HG03558 (cell line): ENCODE data around the gene G3BP2.
"Not testable (repeated sequence)": the region's sequence is repeated elsewhere in the genome, so short reads cannot be mapped to it uniquely, and the experiment has no call there.

Source experiments
- ATAC-seq: cut with Tn5 transposase; IDR thresholded peaks from one replicate; pipeline ENCODE4 v1.9.1; 2021; ENCODE audit warnings: moderate number of reproducible peaks; ENCODE audit not compliant: unreplicated experiment; ENCODE audit errors: extremely low read depth

Gene G3BP2

DNA sequence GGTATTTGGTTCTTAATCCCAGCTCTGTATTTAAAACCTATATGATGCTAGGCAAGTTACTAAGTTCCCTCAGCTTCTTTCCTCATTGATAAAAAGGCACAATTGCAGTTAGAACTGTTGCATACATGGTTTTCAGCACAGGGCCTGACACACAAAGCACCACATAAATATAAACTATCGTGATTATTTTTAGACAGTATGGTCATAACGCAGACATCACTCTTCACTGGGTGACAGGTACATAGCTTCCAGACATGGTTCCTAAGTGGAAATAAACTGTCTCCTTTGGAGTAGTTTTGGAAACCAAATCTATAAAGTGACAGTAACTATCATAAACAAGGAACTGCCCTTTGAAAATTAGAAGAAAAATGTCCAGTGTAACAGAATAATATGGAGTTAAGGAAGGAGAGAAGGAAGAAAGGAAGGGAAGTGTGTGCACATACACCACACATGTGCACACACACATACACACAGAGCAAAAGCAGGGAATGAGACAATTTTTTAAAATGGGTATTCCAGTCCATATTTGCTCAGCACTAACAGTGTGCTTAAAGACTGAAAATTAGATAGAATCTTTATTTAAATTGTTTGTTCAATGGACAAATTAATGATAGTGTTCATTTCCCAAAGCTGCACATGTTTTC is 12.5 kb upstream of the G3BP2 start:
- ATAC-seq: no peak

DNA sequence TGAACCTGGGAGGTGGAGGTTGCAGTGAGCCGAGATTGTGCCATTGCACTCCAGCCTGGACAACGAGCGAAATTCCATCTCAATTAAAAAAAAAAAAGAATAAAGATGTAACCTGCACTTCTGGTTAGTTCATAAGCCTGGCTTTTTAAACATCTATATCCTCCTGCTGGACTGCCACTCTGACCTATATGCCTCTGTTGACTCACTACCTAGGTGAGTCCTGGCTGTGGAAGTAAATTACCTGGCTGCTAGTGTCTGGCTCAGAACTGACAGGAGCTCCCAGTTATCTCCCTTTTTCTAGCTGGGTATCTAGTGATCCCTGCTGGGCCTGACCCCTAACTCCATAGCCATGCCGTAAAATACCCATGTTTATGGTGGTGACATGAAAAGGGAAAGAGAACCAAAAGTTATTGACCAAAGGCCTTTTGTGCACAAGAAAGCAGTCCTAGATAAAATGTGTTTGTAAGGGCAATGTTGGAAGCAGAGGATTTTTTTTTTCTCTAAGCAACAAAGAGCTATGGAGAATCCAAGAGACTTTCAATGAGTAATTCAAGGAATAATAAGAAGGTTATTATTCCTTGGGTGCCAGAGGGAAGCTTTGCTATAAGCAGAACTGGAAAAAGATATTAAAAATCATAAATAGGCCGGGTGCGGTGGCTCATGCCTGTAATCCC is 10.4 kb upstream of the G3BP2 start:
- ATAC-seq: no peak

DNA sequence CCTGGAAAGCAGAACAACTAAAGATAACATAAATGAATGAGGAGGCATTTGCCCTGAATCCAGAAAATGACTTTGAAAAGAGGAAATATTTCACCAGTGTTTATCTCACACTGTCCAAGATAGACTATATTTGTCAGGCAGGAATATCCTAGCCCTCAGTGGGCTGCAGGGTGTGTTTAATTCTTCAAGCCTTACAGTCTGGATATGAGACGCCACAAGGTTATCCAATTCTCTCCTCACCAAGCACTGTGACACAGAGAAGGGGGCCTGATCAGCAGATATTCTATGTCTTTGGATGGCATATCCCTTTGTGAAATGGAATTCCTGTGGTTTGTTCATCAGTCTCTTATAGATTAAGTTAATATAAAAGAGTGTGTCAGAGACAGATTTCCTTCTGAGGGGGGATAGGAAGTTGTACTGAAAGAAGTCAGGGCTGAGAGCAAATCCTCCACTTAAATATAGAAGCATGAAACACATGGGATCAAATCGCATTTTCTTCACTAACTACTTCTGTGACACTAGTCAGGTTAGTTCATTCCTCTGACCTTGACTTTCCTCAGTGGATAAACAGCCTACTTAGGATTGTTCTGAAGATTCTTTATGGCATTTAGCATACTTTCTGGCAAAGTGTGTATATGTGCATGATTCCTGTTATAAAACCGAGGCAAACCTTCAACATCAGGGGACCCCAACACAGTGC is 6.8 kb upstream of the G3BP2 start:
- ATAC-seq: no peak

DNA sequence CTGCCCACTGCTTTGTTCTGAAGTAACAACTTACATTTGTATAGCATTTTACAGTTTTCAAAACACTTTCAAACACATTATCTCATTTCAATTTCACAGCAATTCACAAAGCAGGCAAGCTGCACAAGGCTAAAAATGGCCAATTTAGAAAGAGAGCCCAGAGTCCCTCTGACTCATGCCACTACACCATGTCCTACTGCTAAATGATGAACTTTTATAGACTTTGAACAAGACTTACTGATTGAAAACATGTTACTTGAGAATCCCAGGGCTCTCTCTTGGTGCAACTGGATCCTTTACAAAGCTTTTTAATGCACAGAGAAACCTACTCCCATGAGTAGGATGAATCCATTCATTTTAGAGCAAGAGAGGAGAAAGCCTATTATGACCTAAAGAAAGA is 5.8 kb upstream of the G3BP2 start:
- no peak for ATAC-seq

DNA sequence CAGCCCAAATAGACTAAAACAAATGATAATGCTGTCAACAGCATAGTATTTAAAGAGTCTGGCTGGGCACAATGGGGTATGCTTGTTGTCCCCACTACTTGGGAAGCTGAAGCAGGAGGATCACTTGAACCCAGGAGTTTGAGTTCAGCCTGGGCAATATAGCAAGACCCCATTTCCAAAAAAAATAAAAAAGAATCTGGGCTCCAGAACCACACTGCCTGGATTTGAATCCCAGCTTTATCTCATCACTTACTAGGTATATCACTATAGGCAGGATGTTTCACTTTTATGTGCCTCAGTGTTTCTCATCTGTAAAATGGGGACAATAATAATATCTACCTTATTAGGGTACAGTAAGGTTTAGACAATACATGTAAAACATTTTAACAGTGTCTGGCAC is 5.3 kb upstream of the G3BP2 start:
- ATAC-seq: no peak

DNA sequence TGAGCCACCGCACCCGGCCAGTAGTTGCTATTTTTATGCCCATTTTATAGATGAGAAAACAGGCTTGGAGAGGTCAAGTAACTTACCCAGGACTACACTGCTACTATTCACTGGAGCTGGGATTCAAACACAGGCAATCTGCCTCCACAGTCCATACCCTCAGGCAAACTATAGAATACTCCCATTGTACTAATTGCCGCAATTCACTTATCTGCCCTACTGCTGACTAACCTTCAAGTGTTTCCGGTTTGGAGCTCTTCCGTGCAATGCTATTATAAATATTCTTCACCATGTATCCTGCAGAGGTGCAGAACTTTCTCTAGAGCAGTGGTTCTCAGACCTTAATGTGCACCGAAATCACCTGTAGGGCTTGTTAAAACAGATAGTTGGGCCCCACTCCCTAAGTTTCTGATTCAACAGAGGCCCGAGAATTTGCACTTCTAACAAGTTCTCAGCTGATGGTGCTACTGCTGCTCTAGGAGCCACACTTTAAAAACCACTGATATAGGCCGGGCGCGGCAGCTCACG is 1.9 kb upstream of the G3BP2 start:
- ATAC-seq: no peak

DNA sequence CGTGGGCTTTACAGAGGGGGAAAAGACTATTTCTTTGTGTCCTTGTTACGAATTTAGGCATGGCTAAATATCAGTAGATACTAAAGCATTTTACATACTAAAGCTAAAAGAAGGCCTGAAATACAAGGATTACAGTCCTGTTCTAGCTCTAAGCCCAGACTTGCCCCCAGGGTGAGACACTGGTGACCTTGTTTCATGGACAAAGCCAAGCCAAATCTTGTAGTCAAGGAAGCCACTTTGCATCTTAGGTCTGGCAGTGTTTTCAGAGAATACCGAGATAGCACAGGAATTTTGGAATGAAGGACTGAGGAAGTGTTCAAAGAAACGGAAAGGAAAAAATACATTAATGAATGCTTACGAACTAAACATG is 733 bp upstream of the G3BP2 start:
- ATAC-seq: no peak

DNA sequence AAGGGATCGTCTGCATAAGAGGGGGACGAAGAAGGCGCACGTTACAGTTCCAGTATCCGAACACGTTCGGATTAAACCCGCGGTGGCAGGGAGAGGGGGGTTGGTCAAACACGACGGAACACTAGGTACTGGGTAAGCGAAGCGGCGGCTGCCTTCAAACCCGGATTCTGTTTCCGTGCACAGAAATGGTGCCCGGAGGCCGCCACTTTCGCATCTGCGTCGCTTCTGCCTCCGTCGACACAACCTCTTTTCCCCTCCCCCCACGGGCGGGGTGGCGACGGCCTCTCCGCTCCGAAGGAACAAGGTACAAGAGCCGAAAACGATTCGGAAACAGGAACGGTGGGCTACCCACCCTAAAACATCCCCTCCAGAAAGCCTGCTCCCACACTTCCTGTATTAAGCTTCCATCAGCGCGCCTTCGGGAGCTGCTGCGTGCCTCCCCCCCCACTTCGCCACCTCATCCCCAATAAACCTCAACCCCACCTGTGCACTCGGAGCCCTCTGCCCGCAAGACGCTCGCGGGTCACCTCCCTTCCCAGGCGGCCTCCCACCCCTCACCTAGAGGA is 667 bp downstream of the G3BP2 start:
- no peak for ATAC-seq

DNA sequence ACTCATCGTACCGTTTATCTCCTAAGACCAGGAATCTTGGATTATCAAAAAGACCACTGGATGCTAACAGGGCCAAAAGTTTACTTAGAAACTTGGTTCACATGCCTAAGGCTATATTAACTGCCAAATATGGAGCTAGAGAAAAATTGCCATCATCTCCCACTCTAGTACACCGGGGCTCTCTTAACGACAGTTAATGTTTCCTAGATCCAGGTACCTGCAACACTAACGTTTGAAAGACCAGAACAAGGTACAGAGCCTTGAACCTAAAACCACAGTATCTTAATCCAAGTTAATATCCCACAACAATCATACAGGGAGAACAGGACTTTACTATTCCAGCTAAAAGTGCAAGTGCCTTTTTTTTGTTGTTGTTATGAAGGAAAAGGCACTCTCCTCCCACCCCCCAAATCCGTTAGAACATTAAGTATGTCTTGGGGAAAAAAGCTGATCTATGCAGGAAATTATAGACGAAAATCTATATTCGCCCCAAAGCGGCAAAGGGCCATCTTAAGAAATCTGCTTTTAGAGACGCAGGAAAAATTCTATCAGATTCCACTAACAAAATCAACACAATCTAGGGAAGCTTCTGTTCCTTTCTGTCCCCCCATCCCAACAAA is 1.3 kb downstream of the G3BP2 start:
- ATAC-seq: no peak

DNA sequence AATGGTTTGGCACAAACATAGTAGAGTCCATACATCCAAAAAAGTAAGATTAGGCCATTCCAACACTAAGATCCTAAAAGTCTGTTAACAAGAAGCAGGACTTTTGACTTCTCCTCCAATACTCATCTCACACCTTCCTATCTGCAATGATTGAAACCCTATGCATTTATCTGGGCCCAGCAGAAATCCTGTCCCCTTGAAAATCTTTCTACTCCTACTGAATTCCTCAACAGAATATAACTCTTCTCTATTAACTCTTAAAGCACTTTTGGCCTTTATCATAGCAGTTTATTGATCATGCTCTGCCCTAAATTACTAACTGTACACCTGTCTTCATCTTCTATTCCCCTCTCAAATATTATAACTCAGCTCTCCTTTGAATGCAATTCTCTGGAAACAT is 4.6 kb downstream of the G3BP2 start:
- no peak for ATAC-seq

DNA sequence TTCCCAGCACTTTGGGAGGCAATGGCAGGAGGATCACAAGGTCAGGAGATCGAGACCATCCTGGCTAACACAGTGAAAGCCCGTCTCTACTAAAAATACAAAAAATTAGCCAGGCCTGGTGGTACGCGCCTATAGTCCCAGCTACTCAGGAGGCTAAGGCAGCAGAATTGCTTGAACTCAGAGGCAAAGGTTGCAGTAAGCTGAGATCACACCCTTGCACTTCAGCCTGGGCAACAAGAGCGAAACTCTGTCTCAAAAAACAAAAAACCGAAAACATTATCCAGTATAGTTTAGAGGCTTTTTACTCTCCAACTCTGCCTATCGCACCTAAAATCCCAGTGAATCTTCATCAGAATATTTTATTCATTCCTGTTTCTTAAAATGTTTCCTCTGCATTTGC is 5.6 kb downstream of the G3BP2 start:
- not testable (repeated sequence) for ATAC-seq

DNA sequence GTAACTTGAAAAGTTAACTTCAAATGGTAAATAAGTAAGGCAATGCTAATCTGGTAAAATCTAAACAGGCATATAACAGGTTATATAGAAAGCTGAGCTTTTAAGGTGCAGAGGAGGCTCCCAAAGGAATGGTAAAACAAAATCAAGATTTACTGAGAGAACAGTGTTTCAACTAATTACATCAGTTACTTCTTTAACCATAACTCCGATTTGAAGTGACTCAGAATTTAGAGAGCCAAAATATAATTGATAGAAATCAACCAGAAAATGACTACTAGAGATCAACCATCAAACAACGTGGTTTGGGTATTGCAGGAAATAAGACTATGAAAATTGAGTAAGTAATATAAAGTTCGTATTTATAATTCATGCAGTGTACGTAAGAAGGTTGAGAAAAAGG is 6.9 kb downstream of the G3BP2 start:
- ATAC-seq: no peak

DNA sequence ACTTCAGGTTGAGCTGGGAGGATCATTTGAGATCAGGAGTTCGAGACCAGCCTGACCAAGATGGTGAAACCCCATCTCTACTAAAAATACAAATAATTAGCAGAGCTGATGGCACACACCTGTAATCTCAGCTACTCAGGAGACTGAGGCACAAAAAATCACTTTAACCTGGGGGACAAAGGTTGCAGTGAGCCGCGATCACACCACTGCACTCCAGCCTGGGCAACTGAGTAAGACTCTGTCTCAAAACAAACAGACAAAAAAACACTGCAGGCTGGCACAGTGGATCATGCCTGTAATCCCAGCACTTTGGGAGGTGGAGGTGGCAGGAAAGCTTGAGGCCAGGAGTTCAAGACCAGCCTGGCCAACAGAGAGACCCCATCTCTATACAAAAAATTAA is 8.6 kb downstream of the G3BP2 start:
- ATAC-seq: not testable (repeated sequence)

DNA sequence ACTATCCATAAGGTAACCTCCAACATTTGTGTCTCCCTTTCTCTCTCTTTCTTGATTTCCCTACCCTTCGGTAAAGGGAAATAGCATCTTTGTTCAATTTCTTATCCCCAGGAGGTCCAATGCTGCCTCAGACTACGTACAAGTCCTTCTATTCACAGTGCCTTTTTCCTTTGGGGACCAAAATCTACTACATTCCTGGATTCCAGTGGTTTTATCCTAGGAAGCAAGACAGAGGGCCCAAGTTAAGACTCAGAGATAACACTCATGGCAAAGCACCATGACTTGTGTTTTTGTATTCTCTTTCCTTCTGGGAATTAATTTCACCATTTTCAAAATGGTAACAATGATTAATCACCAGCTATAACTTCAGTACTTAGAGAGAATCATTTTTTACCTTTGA is 10.6 kb downstream of the G3BP2 start:
- ATAC-seq: no peak

DNA sequence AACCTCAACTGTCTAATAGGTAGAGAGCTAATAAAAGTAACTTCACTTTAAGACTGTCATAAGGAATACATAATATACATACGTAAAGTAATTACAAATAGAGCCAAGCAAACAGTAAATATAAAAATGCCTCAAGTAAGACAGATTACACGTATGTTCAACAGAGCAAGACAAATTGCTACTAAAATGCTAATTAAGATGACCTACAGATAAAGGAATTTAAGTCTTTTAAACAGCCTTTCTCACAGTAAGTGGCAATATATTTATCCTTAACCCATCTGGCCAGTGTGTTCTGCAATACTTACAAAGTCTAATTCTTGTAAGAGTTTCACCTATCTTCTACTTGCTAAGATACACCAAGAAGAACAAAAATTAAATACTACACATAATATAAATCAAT is 12.7 kb downstream of the G3BP2 start:
- no peak for ATAC-seq

DNA sequence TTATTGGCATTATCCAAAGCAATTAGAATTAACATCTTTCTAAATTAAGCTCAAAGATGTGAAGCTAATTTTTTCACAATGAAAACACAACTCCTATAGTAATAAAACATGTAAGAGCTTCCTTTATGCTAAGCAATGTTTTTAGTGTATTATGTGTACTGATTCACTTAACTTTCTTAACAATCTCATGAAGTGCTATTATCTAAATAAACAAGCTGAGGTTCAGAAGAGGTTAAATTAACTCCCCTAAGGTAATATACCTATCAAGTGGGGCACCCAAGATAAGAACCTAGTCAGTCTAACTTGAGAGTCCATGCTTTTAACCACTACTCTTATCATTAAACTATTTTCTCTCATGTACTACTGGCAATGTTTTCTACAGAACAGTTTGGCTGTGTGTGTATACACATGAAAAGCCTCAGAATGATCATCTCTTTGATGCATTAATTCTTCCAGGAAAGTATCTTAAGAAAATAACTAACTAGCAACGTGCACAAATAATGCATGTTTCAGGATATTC is 13.6 kb downstream of the G3BP2 start:
- ATAC-seq: no peak

DNA sequence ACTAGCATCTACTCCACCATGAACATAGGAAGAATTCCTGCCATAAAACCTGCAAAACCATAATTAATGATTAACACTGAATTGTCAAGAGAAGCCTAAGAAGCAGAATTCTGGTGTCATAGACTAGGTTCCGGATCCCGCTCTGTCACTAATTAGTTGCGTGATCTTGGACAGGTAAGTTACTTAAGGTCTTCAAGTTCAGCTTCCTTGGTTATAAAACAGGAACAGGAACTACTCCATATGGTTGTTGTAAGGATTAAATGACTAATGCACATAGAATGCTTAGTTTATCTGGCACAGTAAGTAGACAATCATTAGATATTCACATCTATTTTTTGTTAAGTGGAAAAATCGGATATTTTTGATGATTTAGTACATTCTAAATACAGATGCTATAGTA is 14.3 kb downstream of the G3BP2 start:
- ATAC-seq: no peak

DNA sequence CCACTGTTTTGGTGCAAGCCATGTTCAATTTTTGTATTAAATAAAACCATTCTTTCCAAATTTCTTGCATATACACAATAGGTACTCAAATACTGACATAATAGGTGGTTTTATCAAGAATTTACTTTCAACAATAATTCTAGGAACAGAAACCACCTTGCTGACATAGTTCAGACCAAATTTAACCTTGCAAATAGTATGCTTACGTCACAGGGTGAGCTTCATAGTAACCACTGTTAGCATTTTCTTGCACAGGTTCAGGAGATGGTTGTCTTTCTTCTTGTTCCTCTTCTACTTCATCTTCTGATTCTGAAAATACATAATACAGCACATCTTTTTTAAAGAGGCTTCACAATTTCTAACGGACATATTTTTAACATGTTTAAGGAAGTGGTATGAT is 17.6 kb downstream of the G3BP2 start:
- ATAC-seq: no peak

DNA sequence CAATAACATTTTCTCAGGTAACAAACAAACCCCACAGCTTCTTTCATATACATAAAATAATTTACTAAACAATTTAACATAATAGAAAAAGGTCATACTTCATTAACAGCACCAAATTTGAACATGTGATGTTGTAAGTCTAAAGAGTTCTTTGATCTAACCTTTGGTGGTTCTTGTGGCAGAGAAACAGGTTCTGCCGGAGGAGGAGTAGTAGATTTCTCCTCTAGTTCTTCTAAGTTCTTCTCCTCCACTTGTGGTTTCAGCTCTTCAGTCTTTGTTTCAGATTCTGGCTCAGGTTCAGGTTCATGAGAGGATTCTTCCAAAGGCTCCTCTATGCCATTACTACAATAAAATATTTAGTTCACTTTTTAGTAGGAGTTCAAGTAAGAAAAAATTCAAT is 18.3 kb downstream of the G3BP2 start:
- no peak for ATAC-seq

DNA sequence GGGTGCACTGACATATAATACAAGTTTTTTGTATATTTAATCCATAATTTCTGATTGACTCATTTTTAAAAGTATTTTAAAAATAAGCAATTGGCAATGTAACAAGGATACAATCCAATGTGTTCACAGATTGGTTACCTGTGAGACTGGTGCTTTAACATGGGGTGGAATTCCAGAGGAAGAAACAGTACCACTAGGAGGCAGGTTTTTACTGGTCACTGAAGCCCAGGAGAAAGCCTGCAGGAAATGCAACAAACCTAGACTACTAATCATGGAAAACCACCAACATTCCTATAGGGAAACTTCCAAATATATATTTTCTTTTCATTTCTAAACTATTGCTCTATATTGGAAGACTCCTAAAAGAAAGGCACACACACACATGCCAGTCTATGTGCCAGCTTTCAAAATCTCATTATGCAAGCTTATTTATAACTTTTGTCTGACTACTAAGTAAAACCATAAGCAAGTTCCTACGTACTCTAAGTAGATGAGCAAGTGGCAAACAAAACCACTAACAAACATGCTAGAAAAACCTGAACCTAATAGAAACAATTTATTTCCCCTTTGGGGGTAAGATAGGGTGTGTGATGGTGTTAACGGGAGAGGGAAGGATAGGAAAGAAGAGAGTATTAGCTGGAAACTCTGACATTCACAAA is 19.2 kb downstream of the G3BP2 start:
- no peak for ATAC-seq
